HG03196 (cell line): ENCODE data around the gene SEC22B.
"Not testable (repeated sequence)": the region's sequence is repeated elsewhere in the genome, so short reads cannot be mapped to it uniquely, and the experiment has no call there.

Experiments
- ATAC-seq: cut with Tn5 transposase; IDR thresholded peaks from one replicate; pipeline ENCODE4 v1.9.1; 2021; ENCODE audit not compliant: unreplicated experiment

Gene SEC22B

DNA sequence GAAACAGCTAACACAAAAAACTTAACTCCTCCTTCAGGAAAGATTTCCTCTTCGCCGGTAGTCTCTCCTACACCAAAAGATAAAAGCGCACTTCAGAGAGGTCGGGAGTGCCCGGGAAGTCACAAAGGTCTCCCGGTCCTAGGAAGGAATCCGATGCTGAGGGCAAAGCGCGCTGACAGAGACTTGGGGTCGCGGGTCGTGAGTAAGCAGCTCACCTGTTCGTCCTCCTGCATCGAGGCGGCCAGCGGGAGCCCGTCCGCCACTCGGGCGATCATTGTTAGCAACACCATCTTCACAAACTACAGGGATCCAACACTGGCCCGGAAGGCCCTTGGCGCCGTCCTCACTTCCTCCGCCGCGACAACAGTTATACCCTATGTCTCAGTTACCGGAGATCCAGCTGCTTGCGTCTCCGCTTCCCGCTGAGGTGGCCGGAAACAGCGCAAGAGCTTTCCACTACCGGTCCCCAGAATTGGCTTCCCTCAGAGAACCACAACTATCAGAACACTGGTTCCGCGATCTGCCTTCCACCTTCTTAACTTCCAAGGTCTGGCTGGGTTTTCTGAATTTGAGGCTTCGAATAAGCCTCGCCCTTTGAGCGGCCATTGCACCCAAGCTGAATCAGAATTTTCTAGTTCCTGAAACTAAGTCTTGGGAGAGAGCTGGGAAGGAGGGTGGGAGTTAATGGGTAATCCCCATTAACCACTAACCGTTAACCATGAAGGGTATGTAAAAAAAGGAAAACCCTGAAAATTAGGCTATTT lies at the start of gene SEC22B:
Gene SEC22B (minus strand): TSS at position 429 of the 764 bp plus-strand sequence. CDS start 139 bp downstream, at position 290.
- ATAC-seq, result peak; percentile 96

DNA sequence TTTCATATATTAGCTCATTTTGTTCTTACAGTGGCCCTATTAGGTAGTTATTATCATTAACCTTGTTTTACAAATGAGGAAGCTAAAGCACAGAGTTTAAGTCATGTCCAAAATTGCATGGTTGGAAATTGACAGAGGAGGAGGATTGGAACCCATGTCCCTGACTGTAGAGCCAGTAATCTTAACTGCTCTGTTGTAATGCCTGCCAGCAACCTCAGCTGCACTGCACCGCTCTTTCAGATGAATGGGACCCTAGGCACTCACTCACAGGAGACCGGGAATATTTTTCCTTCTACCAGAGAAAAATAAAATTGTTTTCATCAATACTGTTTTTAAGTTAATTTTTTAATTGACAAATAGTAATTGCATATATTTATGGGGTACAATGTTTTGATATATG lies 41.6 kb upstream of the SEC22B start:
- not testable (repeated sequence) for ATAC-seq

DNA sequence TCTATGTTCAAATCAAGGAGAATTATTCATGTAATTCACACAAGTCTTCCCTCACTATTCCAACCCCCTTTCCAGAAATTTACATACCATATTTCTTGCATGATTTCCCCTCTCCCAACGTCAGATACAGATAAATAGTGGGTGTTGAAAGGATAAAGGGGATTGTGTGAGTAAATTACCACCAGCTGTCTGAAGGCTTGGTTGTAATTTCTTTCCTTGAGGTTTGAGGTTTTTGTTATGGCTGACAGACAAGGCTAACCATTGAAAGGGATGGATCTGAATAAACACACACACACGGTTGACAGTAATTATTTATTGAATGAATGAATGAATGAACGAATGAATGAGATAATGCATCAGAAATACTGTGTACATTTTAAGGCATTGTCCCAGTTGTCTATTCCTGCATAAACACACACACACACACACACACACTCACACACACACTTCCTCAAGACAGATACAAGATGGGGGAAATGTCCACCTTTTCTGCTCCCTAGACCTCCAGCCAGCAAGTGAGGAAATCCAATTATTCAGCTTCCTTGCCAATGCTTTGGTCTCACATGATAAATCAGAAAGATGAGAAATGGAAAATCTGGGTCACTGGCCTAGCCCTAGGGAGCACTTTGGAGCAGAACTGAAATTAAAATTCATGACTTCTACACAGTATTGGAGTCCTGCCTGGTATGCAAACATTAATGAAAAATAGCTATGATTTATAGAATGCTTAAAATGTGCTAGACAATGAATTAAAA lies 41.0 kb upstream of the SEC22B start:
- not testable (repeated sequence) for ATAC-seq

DNA sequence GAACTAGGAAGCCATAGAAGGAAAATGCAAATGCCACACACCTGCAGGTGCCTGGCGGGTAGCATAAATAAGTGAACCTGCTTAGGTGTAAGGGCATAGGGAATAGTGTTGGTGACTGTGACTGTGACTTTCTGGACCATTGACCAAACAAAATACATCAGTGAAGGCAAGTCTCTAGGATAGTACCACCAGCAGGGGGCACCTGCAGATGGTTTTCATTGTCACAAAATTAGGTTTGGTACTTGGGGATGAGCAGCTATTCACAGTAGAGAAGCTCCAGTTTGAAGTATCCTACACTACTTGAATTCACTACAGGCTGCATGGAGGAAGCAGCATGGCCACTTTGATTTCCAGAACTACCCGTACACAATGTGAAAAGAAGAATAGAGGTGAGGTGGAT lies 37.3 kb upstream of the SEC22B start:
- not testable (repeated sequence) for ATAC-seq

DNA sequence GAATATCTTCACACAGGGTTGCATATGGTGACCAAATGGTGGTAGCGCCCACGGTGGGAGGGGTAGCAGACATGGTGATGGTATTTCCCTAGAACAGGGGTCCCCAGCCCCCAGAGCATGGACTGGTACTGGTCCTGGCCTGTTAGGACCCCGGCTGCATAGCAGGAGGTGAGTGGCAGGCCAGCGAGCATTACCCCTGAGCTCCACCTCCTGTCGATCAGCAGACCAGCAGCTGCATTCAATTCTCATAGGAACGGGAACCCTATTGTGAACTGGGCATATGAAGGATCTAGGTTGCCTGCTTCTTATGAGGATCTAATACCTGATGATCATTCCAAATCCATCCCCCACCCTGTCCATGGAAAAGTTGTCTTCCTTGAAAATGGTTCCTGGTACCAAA lies 34.4 kb upstream of the SEC22B start:
- not testable (repeated sequence) for ATAC-seq

DNA sequence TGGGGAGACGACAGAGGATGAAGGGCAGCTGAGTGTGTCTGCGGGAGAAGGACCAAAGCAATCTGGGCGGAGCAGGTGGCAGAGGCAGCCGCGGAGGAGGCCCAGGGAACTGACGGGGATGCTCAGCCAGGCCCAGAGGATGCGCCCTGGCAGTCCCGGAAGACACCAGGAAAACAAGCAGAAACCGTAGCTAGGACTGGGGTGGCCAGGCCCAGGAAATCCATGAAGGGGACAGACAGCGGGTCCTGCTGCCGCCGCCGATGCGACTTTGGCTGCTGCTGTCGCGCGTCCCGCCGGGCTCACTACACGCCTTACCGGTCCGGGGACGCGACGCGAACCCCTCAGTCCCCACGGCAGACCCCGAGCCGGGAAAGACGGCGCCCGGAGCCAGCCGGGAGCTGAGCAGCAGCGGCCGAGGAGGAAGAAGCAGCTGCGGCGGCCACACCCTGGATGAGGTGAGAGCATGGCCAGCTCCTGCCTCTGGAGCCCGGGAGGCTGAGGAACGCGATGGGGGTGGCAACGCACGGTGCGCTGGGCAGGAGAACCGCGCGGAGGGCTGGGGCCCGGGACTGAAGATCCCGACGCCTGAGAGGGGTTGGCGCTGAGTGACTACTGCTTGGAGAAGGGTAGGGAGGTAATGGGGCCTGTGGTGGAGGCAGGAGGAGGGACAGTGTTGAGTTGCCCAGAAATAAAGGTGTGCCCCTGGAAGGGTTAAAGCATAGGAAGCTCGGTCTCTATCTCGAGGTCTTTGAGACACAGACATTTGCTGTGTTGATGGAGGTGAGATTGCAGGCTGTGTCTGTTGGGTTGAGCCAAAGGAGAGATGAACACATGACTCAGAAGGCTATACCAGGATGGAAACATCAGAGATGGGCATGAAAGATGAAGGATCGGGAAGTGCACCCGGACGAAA lies 20.8 kb upstream of the SEC22B start:
- ATAC-seq, result not testable (repeated sequence)

DNA sequence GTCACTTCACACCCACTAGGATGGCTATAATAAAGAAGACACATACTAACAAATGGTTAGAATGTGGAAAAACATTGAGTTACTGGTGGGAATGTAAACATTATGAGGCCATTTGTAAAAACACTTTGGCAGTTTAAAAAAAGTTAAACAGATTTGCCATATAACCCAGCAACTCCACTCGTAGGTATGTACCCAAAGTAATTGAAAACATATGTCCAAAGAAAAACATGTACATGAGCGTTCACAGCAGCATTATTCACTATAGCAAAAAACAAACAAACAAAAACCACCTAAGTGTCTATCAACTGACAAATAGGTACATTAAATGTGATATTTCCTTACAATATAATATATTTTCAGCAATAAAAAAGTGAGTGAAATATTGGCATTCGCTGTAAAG lies 12.3 kb upstream of the SEC22B start:
- ATAC-seq, result not testable (repeated sequence)

DNA sequence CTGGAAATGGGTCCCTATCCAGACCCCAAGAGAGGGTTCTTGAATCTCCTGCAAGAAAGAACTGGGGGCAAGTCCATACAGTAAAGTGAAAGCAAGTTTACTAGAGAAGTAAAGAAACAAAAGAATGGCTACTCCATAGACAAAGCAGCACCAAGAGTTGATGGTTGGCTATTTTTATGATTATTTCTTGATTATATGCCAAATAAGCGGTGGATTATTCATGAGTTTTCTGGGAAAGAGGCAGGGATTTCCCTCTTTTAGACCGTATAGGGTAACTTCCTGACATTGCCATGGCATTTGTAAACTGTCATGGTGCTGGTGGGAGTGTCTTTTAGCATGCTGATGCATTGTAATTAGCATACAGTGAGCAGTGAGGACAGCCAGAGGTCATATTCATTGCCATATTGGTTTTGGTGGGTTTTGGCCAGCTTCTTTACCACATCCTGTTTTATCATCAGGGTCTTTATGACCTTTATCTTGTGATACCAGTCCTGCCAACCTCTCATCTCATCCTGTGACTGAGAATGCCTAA lies 5.9 kb upstream of the SEC22B start:
- ATAC-seq, result not testable (repeated sequence)

DNA sequence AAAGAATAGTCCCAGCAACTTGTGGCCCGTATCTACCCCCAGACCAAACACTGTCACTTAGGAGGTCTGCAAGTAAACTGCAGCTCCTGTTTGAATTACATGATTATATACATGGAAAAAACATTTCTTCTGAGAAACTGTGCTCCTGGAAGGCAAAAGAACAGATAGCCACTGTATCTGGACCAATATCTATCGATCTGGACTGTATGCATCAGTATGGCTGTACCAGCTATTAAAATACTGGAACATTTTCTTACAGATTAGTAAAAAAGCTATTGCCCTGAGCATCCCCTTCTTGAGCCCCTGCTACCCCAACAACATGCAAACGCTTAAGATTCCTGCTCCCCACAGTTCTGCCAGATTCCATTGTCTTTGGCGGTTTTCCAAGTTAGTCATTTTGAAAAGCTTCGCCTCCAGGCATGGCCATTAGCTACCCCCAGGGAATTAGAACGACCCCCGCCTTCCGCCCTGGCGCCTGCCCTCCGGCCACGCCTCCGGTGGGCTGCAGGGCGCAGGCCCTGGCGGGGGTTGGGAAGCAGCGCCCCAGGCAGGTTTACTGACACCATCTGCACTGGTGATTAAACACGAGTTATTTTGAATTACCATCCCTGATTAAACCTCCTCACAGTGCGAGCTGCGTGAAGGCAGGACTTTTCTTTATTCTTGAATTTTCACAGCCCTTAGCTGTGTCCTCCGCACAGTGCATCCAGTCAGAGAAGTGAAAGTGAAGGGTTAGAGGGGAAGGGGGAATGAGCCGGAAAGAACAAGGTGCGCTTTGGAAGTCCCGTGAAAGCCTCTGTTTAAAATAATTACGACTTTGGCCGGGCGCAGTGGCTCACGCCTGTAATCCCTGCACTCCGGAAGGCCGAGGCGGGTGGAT lies 3.7 kb upstream of the SEC22B start:
- not testable (repeated sequence) for ATAC-seq

DNA sequence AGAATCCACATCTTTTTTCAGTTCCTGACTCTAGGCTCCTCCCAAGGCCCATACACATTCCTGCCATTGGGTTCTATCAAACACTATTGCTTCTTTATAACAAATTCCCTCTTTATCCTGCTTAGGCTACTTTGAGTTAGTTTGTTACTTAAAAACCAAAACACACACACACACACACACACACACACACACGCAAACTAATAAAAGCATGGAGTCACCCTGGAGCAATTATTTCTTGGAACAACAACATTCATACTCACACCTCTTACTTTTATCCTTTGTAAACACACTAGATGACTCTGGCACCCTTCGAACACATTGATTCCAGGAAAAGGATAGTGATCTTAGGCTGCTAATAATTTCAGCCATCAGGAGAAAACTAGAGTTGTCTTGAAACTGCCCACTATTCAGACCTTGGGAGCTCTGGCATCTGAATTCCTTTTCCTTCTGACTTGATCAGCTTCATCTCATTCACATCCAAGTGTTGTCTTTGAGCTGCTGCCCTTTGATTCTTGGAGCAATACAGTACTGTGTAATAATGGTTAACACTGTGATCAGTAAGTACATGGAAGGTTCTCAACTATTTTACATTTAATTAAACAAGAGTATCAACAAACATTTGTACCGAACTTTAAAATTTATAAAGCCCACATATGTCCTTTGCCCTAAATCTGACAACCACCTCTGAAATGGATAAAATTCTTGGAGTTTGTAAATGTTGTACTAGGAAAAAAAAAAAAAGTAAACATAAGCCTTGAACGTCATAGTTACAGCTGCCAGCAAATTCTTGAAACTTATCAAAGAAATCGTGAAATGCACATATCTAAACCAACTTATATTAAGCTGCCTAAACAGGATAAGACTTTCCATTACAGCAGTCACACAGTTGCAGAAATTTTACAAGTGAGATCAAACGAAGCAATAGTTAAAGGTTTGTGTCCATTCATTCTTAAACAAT lies 2.8 kb upstream of the SEC22B start:
- no peak for ATAC-seq

DNA sequence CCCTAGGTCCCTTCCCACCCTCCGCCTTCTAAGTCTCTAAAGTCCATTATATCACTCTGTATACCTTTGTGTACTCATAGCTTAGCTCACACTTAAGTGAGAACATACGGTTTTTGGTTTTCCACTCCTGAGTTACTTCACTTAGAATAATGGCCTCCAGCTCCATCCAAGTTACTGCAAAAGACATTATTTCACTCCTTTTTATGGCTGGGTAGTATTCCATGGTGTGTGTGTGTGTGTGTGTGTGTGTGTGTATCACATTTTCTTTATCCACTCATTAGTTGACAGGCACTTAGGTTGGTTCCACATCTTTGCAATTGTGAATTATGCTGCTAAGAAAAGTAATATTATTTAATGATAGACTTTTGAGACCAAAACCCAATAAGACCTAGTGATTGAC lies 1.7 kb upstream of the SEC22B start:
- not testable (repeated sequence) for ATAC-seq

DNA sequence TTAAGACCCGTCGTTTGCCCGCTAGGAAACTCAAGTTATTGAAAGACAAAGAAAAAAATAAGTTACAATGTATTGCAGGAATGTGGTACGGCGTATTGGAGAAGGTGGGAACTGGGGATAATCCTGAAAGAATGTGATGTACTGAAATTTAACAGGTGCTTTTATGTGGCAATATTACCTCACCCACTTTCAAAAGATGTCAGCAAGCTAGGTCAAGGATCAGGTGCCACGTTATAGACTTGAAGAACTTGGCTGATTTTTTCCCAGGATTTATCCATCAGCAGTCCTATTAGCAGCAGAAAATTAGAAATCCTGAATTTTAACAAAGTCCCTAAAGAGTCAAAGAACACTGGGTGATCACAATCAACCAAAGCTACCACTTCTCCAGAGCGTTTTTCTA lies 632 bp downstream of the SEC22B start:
- ATAC-seq, result not testable (repeated sequence)

DNA sequence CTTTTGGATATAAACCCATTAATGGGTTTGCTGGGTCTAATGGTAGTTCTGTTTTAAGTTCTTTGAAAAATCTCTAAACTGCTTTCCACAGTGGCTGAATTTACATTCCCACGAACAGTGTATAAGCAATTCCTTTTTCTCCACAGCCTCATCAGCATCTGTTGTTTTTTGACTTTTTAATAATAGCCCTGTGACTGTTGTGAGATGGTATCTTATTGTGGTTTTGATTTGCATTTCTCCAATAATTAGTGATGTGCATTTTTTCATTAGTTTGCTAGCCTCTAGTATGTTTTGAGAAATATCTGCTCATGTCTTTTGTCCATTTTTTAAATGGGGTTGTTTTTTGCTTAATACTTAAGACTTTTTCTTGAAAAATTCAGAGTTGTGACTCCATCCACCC lies 11.6 kb downstream of the SEC22B start:
- ATAC-seq, result not testable (repeated sequence)

DNA sequence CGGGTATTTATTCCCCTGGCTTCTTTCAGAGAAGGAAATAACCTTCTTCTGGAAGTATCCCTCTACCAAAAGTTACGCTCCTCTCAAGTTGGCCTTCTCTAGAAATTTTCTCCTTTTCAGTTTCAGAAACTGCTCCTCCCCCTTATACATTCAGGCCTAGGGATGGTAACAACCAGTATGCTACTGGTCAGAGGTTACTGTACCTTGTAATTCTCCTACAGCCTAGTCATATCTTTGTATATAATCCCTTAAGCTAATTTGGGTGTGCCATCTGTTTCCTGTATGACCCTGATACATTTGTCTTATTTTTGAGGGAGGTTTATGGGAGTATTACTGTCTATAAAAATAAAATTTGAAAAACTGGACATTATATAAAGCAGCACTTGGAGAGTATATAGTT lies 14.3 kb downstream of the SEC22B start:
- ATAC-seq, result not testable (repeated sequence)

DNA sequence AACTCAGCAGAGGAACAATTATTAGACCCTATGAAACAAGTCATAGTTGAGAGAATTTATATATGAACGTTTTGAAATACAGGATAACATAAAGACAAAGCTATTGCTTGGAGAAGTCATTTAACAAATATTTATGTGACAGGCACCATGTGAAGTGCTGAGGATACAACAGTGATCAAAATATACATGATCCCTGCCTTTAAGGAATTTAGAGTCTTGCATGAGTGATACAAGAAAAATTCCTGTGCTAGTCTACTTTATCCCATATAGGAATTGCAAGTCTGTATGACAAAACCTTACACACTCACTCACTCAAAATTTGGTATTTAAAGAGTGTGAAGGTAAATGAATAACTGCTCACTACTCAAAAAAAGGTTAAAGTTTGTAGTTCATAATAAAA lies 17.8 kb downstream of the SEC22B start:
- ATAC-seq, result not testable (repeated sequence)

DNA sequence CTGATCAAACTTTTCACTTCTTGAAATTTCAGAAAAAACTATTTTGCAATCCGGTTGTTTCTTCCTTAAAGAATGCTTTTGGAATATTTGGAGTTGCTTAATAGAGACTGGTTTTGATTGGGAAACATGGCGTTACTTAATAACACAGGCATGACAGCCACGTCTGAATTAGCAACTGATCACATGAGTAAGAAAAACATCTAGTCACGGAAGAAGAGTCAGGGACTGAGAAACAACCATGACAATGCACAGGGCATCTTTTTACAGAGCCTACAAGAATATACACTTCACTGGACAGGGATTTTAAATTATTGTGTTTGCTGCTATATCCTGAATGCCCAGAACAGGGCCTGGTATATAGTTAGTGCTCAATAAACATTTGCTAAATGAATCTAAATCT lies 18.2 kb downstream of the SEC22B start:
- ATAC-seq, result not testable (repeated sequence)

DNA sequence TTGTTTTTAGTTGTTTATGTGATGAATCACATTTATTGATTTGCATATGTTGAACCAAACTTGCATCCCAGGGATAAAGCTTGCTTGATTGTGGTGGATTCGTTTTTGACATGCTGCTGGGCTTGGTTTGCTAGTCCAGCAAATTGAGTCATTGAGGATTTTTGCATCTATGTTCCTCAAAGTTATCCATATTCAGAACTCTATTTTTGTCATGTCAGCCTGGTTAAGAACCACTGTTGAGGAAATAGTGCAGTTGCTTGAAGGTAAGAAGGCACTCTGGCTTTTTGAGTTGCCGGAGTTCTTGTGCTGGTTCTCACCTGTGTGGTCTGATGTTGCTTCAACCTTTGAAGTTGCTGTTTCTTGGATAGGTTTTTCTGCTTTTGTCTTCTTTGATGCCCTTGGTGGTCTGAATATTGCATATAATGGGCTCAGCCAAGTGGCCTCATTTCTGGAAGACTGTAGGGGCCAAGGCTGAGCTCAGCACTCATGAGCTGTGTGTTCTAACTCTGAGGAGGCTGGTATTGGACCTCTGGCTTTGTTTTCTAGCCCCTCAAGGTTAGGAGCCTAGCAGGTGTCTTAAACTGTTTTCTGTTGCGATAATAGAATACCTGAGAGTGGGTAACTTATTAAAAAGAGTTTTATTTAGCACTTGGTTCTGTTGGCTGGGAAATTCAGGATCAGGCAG lies 26.0 kb downstream of the SEC22B start:
- ATAC-seq, result not testable (repeated sequence)

DNA sequence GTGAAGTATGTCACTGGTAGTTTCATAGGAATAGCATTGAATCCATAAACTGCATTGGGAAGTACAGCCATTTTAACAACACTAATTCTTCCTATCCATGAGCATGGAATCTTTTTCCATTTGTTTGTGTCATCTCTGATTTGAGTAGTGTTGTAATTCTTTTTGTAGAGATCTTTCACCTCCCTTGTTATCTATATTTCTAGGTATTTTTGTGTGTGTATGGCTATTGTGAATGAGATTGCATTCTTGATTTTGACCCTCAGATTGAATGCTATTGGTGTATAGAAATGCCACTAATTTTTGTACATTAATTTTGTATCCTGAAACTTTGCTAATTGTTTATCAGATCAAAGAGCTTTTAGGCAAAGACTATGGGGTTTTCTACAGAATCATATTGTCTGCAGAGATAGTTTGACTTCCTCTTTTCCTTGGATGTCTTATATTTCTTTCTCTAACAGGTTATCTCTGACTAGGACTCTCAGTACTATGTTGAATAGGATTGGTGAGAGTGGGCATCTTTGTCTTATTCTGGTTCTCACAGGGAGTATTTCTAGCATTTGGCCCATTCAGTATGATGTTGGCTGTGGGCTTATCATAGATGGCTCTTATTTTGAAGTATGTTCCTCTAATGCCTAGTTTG lies 26.8 kb downstream of the SEC22B start:
- ATAC-seq, result not testable (repeated sequence)
